Kidney glomerular epithelial cell (primary cell): ENCODE data around the gene VSTM2B.

Source experiments
- DNase-seq: peaks from one replicate; lab custom pipeline; 2025; lab: John Stamatoyannopoulos, UW

Gene VSTM2B

DNA sequence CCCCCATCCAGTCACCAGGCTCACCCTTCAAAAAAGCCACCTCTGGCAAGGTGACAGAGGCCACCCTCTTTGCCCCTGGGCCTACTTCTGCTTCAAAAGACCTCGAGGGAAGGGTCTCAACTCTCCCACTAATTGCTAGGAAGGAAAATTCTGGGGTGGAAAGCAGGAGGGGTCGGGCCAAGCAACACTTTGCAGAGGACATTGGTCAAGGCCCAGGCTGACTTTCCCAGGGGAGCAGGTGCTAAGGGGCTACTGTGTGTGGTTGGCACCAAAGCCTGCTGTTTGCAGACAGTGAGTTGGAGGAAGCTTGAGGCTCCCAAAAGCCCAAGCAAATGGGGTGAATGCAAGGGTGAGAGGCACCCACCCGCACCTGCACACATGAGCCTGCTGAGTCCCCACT, 28.6 kb upstream of the VSTM2B start:
- DNase-seq = no peak

DNA sequence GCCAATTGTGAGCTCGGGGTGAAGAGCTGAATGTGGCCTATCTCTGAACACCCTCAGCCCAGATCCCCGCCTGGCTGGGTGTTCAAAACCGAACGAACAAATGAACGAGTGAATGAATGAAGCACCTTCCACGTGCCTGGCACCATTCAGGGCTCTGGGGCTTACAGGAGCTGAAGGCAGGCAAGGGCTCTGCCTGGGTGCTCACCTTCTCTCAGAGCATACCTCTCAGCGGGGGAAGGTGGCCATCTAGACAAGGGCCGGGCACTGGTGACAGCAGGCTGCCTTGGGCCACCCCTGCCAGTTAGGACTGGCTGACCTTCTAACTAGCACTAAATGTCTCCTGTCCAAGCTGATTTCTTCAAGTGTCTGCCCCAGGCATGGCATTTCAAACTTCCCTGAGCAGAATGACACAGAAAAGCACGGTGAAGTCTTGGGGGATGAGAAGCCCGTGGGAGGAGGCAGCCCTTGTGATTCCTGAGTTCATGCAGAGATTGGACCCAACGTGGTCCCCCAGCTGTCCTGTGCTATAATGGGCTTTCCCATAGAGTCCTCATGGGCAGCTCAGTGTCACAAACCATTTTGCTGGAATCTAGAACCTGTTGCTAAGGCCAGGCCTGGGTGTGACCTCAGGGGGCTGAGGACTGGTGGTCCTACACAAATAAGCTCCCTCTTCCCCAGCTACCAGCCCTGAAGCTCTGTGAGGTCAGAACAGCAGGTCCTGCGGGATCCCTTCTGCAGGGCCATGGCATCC, 27.9 kb upstream of the VSTM2B start:
- no peak for DNase-seq

DNA sequence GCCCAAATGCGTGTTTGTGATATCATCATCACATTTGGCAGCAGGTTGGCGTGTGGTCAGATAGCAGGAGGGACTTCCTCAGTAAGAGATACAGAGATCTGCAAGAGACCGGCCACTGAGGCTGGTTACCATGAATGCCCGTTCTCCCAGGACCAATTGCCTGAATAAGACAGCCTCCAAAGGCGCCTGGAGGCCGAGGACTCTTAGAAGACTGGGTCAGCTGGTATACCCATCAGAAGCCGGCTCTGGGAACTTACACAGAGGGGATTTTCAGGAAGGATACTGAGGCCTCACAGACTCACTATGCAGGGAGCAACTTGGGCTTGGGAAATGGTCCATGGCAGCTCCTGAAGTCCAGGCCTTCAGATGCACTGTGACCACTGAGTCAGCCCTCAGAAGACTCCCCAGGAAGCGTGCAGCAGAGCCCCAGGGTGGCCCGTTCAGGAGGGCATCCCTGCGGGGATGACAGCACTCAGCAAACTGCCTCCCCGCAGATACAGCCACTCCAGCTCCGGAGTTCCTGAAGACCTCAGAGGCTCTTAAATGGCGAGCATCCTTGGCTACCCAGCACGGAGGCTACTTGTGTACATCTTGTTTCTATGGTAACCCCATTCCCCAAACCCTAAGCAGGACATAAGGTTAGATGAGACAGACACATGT, 26.4 kb upstream of the VSTM2B start:
- DNase-seq = no peak

DNA sequence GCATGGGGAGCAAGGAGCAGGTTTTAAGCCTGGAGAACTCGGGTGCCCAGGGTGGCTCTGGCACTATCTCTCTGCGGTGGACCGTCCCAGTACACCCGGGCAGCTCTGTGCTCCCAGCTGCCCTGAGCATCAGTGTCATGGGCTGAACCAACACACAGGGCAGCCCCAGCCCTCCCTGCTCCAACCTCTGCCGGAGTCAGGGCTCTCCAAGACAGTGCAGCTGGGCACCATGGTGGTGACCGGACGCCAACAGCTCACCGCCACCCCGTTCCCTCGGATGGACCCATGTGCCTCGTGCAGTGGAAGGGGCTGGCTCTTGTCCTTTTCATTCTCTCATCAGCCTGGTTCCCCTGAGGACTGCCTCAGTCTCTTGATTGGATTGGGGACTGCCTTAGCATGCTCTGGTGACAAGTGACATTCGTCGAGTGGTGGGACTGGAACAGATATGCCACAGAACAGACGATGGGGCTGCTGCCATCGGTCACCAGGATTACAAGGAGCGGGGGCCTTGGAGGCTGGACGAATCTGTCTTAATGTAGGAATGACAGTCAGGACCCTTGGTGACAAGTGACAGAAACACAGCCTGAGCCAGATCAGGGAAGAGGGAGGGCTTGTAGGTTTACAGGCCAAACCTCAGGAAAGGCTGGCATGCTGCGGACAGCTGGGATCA, 25.7 kb upstream of the VSTM2B start:
- DNase-seq = no peak

DNA sequence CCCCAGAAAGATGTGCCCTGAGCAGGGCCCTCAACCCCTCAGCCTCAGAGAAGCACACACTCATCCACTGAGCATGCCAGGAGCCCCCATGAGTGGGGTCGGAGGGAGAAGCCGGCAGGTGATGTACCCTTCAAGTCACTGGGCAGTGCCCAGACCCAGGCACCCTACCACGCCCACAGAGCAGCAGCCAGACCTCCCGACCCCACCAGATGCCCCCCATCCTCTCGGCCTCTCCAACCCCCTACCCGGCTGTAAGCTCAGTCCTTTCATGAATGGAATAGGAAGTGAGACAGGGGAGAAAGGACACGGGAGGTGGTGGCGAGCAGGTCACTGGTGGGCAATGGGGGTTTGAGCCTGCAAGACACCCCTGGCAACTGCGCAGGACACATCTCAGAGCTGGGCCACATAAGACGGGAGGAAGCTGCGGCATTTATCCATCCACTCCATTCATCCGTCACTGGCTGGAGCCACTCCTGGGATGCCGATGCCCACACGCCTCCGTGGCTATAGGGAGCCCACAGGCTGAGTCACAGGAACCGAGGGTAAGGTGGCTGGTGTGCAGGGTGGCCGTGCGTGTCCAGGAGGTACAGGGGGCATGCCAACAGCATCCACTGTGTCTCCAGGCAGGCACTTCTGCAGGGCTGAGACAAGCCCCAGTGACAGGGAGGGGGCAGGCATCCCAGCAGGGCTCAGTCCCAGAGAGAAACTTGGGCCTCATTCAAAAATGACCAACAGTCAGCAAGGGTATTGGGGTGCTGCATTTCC, 23.8 kb upstream of the VSTM2B start:
- no peak for DNase-seq

DNA sequence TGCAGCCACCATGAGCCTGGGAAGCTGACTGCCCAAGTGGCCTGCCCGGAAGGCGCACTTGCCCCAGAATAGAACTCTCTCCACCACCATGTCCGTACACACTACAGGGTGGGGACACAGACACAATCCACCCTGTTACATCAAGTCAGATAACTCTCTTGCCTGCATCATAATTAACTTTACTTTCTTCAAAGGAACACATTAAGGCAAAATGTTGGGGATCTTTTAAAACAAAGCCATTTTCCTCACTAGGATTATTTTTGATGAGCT, 23.3 kb upstream of the VSTM2B start:
- no peak for DNase-seq

DNA sequence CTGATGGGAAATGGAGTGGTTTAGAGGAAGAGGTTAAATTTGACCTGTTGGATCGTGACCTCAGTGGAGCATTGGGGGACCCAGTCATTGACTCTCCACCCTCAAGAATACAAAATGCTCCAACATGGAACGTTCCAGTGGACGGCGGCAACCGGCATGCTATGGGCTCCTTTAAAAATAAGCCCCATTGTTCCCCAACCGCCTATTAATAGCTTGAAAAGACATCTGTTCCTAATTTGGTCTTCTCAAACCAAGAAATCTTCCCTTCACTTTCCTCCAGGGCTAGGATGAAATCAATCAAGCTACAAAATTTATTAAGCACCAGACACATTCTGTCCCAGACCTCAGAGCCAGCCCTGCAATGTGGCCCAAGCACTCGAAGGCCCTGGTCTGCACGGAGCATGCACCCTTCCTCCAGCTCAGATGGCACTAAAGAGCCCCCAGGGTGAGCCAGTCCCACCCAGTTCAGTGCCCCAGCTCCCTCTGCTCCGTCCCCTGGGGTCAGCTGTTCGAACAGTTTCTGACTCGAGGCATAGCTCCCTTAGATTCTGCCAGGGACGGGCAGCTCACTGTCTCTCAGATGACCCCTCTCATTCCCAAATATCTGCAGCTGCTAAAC, 22.5 kb upstream of the VSTM2B start:
- DNase-seq = no peak

DNA sequence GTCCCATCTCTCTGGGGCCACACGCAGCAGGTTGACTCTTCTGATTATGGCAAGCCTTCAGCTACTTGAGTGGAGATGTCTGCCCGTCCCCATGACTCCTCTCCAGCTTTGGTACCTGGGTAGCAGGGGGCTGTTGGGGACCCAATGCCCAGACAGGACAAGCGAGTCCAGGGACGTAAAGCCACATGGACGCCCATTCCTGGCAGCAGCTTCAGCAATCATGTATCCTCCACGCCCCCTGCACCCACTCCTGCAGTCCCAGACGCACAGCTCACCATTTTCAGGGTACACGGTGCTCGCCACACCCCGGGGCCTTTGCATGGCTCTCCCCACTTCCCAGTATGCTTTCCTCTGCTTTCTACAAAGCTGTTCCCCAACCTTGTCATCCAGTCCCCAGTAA, 22.0 kb upstream of the VSTM2B start:
- DNase-seq = no peak

DNA sequence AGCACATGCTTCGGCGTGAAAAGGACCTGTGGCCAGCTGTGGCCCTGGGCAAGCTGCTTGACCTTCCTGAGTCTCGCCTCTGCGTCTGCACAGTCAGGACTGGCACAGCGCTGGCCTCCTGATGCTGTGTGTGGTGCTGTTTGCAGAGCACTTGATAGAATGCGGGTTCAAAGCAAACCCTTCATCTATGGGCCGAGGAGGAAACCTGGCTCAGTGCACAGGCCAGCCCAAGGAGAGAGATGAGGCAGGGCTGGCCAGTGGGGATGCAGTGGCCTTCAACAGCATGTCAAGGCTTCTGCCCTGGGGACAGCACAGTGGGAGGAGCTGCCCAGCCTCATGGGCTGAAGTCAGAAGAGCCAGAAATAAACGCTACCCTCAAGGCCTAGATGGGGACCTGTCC, 21.3 kb upstream of the VSTM2B start:
- no peak for DNase-seq

DNA sequence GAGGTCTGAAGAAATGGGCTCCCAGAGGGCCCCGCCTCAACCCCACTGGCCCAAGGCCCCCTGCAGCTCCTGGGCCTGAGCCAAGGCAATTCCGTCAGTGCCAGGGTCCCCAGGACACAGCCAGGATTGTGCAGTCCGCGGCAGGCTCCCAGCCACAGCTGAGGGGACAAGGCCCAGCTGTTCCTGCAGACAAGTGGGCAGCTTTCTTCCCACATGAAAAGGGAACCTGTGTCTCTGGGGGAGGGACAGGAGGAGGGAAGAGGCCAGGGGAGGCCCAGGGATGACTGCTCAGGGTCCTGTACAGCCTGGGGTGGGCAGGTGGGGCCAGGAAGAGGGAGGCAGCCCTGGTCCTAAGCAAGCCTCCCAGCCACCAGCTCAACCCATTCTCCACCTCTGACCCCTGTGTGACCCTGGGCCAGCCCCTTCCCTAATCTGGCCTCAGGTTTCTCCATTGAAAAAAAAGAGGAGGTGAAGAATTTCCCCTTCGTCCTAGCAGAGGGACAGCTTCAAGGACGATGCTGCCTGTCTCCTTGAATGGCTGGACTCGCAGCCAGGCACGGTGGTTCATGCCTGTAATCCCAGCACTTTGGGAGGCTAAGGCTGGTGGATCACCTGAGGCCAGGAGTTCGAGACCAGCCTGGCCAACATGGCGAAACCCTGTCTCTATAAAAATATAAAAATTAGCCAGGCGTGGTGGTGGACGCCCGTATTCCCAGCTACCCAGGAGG, 20.5 kb upstream of the VSTM2B start:
- no peak for DNase-seq

DNA sequence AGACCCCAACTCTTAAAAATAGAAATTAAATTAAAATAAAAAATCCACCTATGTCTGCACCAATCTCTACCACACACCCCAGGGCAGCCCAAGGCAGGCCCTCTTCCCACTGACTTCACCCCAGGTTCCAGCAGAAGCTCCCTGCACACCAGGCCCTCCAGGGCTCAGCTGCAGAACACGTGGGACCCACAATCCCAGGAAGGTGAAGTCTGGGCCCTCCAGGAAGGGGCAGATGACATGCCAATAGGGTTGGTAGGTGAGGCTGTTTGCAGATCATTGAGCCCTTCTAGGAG, 19.2 kb upstream of the VSTM2B start:
- no peak for DNase-seq

DNA sequence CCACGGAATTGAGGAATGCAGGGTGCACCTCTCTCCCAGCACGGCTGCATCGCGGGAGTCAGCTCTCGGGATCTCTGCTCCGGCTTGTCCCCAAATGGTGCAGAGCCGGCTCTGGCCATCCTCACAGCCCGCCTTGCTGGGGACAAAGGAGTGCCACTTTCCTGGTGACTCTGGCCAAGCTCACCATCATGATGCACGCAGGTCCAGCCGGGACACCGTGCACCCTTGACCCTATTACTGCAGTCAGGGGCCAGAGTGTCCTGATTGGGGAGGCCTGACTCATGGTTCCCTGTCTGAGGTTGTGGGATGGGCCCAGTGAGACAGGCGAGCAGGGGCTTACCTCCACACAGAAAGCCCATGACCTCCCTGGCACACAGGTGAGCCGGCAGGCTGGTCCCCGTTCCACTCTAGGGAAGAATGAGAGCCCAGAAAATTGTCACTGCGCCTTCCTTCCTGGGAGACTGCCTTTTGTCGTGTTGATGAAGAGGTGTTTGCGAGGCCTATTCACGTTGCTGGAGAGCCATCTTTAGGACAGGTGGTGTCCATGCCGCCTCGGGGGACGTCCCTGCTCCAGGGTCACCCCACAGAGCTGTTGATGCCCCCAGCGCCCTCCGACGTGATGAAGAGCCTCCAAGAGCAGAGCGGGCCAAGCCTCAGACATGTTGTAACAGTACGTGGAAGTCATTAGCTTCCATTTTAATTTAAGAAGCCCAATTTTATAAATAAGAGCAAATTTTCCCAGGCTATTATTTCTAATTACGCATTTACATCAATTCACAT, 18.5 kb upstream of the VSTM2B start:
- no peak for DNase-seq

DNA sequence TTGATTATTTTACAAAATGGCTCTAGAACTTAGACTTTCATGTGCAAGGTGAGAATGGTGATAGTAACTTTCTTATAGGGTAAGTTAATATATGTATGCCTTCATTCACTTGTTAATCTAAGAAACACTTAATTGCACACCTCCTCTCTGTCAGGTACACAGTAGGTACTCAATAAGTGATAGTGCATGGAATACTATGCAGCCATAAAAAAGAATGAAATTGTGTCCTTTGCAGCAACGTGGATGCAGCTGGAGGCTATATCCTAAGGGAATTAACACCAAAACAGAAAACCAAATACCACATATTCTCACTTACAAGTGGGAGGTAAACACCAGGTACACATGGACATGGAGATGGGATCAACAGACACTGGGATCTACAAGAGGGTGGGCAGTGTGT, 17.6 kb upstream of the VSTM2B start:
- DNase-seq = no peak

DNA sequence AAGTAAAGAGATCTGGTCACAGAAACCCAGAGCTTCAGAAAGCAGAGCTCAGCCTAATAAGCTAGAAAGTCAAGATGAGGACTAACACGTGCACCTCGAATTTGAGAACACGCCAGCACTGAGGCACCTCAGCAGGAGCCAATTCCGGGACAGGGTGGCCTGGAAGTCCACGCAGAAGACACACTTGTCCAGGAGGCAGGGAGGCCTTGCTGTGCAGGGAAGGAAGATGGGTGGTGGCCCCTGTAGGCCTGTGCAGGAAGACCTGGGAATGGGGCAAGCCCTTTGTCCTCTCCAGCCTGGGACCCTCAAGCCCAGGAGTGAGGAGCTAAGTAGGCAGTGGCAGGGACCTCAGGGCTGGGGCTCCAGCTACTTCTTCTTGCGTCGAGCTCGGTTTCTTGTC, 16.3 kb upstream of the VSTM2B start:
- no peak for DNase-seq

DNA sequence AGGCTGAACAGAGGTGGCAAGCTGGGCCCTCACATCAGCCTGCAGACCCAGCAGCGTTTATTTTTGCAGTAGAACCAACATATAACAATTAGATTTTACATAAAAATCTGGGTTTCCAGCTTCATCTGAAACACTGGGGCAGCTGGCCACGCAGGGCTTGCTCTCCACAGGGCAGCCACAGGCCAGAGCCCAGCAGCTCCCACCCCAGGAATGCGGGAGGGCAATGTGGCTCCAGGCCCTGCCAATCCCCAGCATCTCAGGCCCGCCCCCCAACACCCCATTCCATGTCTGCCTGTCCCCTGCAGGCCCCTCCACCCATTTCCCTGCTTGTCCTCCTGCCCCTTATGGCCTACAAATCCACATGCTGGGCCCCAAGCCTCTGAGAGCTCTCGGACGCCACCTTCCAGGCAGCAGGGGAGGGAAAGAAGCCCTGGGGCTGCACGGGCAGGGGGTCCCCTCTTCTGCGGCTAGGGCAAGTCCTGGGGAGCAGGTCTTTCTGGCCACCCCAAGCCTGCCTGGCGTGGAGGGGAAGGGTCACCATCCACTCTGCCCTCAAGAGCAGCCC, 15.0 kb upstream of the VSTM2B start:
- no peak for DNase-seq

DNA sequence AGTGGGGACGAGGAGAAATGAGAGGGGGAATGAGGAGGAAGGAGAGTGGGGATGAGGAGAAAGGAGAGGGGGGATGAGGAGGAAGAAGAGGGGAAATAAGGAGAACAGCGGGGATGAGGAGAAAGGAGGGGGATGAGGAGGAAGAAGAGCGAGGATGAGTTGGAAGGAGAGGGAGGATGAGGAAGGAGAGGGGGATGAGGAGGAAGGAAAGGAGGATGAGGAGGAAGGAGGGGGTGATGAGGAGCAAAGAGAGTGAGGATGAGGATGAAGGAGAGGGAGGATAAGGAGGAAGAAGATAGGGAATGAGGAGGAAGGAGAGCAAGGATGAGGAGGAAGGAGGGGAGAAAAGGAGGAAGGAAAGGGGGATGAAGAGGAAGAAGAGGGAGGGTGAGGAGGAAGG, 14.0 kb upstream of the VSTM2B start:
- no peak for DNase-seq

DNA sequence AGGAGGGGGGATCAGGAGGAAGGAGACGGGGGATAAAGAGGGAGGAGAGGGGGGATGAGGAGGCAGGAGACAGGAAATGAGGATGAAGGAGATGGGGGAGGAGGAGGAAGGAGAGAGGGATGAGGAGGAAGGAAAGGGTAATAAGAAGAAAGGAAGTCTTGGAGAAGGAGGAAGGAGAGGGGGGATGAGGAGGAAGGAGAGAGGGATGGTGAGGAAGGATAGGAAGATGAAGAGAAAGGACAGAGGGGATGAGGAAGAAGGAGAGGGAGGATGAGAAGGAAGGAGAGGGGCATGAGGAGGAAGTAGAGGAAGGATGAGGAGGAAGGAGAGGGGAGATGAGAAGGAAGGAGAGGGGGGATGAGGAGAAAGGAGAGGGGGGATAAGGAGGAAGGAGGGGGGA, 13.0 kb upstream of the VSTM2B start:
- DNase-seq = no peak

DNA sequence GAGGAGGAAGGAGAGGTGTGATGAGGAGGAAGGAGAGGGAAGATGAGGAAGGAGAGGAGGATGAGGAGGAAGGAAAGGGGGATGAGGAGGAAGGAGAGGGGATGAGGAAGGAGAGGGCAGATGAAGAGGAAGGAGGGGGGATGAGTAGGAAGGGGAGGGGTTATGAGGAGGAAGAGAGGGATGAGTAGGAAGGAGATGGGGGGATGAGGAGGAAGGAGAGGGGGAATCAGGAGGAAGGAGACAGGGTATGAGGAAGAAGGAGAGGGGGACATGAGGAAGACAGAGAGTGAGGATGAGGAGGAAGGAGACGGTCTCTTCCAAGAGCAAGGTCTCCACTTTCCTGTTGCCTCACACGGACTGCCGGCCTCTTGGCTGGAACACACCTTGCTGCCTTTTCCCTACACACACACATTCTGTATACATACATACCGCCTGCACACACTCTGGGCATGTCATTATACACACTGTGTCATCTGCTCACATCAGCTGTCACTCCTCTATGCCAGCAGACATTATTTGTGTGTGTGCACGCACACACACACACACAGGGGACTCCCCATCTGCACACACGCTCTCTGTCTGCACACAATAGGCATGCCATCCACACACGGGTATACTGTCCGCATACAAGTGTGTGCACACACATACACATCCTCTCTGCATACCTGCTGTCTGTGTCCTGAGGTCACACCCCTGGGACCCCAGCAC, 11.1 kb upstream of the VSTM2B start:
- no peak for DNase-seq

DNA sequence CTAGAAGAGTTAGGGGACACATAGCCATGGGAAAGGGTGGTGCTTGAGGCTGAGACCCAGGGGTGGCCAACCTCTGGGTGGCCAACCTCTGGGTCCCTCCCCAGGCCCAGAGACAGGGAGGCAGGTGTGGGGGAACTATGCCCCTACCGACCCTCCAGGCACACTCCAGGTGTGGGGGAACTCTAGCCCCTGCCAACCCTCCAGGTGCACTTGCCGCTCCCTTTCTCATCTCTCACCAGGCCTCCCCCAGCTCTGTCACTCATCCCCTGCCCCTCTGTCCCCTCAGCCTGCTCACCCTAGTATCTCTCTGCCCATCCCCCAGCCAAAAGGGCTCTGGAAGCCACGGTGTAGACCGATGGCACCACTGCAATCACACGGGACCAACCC, 10.6 kb upstream of the VSTM2B start:
- DNase-seq = no peak

DNA sequence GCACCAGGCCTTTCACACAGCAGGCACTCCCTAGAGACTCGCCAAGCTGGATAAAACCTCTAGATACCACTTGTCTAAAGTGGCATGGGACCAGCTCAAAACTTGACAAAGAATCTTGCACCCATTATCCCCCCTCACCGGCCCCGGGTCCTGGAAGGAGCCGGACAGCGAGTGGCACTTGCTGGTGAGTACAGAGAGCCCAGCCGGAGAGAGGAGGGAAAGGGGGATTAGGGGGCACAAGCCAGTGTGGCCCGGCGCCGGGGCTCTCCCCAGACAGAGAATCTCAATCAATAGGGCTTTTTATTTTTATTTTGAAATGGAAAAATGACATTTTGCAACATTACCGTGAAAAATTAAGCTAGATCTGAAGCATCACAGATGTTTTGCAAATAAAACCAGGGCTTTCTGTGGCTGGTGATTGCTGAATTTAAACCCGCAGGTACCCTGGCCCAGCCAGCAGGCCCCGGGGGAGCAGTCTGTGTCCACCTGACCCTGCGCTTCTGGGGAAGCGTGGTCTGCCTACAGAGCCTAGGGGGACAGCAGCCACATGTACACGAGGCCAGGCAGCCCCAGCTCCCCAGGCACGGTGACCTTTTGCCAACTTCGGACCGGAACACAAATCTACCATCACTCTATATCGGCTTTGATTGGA, 10.0 kb upstream of the VSTM2B start:
- DNase-seq = no peak
